DMS 273 (cell line): ENCODE data around the gene AP2A1.

ENCODE experiments used
- DNase-seq: peaks from one replicate; lab custom pipeline; 2025; ENCODE audit not compliant: unreplicated experiment; lab: John Stamatoyannopoulos, UW

Gene AP2A1

DNA sequence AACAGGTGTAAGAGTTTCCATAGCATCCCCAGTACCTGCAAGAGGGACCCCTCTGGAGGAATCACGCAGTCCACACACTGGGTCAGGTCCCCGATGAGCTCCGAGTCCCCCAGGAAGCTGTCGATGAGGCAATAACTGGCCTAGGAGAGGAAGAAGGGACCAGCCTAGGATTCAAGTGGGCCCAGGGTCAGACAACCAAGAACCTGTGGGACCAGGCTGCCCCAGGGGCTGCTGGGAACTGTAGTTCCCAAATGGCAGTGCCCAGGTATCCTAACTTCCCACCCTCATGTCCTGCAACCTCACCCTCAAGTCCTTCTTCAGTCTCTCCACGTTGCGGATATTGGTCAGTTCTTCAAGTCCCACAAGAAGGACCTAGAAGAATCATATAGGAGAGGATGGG lies 44.5 kb downstream of the AP2A1 start:
- DNase-seq: no peak

DNA sequence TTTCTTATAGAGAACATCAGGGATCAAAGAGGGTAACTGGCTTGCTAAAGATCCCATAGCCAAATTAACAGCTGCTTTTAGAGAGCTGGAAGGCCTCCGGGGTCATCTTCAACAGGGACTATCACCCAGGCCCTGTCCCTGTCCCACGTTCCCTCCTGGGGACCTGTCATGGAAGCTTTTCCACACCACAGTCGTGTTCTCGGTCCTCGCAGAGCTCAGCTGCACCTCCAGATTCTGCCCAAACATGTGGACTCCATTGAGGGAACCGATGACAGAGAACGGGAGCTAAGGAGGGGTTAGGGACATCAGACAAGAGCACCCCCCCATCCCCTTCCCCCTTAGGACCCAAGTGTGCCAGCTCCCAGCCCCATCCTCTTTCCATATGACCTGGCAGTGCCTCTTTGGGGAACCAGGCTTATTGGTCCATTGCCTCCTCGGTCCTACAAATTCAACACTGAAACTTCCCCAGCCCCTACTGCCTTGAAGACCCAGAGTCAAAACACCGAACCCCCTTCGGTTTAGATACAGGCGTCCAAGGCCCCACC lies 45.7 kb downstream of the AP2A1 start:
- peak; percentile 42 for DNase-seq

DNA sequence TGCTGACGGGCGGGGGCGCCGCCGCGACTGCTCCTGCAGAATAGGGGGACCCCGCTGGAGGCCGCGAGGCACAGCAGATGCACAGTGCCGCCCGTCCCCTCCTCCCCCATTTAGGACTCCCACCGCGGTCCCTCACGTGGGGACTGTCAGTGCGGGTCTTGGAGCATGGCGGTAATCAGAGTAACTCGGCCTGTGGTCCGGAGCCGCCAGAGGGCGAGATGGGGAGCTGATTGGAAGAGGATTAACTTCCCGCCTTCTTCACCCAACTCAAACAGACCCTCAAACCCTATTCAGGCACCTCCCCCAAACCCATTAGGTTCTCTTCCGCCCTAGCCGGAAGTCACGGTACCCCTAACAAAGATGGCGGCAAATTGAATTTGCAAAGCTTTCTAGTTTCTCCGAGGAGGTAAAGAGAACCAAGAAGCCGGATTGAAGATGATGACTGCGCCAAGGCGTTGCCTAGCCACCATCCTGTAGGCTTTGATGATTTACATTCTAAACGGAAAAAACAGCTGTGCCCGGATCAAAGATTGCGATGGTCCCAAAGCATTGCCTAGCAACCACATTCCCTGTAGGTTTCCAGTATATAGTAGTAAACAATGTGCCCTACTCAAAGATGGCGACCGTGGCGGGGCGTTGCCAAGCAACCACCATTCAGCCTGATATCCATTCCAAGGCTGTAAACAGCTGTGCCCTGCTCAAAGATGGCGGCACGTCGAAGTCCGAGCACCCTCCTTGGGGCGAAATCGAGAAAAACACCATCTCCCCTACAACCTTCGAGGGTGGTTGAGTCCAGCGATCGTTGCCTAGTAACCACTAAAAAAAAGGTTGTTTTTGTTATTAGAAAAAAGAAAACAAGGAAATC lies 46.4 kb downstream of the AP2A1 start, which contains the start of gene FUZ:
Gene FUZ (minus strand): TSS at position 296 of the 865 bp plus-strand sequence. CDS start 186 bp downstream, at position 110.
- peak; percentile 99 for DNase-seq

DNA sequence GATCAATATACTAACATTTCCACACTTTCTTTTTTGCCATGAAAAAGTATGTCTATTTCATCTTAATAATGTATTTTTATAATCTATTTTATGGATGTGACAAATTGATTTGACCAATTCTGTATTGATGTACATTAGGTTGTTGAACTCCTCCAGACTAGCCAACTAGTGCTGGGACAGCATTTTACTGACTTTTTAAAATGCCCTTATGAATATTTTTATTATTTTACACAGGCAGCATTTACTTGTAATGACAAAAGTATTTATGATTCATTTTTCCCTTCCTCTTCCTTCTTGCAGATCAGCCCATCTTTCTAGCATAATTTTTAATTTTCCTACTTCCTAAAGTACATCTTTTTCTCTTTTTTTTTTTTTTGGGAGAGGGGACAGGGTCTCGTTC lies 47.2 kb downstream of the AP2A1 start:
- no peak for DNase-seq

DNA sequence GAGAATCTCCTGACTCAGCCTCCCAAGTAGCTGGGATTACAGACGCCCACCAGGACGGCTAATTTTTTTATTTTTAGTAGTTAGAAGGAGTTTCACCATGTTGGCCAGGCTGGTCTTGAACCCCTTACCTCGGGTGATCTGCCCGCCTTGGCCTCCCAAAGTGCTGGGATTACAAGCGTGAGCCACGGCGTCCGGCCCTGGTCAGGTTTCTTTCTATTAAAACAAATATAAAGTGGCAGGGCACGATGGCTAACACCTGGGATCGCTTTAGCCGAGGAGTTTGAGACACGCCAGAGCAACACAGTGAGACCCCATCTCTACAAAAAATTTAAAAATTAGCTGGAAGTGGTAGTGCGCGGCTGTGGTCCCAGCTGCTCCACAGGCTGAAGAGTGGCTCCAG lies 49.8 kb downstream of the AP2A1 start:
- DNase-seq: no peak

DNA sequence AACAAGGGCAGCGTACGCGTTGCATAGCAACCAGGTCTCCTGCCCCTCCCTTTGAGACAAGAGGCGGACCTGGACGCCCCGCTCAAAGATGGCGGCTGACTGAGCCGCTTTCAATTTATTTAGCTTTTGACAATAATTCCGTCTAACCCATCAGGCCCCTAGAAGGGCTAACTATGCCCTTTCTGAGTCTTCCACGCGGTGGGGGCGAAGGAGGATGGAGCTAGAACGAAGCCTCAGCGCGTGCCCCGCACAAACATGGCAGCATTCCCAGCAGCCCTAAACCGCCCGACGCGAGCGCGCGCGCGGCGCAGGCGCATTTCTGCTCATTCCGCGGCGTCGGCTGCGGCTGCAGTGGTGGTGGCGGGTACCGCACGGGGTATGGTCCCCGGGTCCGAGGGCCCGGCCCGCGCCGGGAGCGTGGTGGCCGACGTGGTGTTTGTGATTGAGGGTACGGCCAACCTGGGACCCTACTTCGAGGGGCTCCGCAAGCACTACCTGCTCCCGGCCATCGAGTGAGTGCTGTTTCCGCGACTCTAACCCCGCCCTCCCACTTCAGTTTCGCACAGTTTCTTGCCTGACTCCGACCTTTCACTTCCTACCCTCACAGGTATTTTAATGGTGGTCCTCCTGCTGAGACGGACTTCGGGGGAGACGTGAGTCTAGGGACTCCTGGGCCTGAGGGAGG lies 51.3 kb downstream of the AP2A1 start, which contains the start of gene MED25:
Gene MED25 (plus strand): TSS at position 326 of the 685 bp plus-strand sequence. CDS start 53 bp downstream, at position 379.
- peak; percentile 95 for DNase-seq

DNA sequence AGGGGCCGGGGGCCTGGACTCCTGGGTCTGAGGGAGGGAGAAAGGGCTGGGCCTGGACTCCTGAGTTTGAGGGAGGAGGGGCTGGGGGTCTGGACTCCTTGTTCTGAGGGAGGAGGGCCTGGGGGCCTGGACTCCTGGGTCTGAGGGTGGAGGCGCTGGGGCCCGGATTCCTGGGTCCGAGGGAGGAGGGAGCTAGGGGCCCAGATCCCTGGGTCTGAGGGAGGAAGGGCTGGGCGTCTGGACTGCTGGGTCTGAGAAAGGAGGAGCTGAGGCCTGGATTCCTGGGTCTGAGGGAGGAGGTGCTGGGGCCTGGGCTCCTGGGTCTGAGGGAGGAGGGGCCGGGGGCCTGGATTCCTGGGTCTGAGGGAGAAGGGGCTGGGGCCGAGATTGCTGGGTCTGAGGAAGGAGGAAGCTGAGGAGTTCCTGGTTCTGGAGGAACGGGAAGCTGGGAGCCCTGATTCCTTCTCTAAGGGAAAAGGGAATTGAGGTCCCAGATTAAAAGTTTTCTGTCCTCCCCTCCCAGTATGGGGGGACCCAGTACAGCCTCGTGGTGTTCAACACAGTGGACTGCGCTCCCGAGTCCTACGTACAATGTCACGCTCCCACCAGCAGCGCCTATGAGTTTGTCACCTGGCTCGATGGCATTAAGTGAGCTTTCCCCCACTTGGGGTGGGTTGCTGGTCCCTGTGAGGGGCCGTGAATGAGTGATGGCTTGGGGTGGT lies 52.0 kb downstream of the AP2A1 start:
- peak; percentile 30 for DNase-seq

DNA sequence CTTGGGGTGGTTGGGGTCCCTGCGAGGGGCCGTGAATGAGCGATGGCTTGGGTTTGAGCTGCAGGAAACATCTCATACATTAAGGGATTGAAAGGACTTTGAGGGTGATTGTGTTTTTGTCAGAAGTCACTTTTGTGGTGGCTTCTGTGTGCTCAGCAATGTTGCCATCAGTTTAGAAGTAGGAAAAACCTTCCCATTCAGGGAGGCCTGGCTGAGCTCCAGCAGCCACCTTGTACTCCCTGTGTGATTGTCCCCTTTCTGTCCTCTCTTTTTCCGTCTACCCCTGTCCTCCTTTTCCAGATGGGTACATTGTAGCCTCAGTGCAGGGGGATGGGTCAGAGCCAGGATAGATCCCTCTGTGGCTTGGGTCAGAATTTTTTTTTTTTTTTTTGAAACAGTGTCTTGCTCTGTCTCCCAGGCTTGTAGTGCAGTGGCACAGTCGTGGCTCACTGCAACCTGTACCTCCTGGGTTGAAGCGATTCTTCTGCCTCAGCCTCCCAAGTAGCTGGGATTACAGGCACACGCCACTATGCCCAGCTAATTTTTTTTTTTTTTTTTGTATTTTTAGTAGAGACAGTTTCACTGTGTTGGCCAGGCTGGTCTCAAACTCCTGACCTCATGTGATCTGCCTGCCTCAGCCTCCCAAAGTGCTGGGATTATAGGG lies 52.8 kb downstream of the AP2A1 start:
- DNase-seq: peak; percentile 38

DNA sequence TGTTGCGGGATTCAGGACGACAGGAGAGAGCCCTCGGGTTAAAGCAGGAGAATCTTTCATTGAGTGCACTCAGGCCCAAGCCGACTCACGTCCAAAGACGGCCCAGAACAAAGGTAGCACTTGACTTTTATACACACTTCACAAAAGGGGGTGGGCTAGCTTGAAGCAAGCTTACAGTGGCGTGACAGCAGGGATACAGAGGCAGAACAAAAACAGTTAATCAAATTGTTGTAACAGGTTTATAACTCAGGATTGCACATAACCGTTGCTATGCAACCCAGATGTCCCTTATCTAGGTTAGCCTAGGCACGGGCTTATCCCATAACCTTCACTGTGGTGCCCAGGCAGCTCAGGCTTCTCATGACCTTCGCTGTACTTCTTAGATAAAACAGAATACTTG lies 53.3 kb downstream of the AP2A1 start:
- DNase-seq: peak; percentile 66

DNA sequence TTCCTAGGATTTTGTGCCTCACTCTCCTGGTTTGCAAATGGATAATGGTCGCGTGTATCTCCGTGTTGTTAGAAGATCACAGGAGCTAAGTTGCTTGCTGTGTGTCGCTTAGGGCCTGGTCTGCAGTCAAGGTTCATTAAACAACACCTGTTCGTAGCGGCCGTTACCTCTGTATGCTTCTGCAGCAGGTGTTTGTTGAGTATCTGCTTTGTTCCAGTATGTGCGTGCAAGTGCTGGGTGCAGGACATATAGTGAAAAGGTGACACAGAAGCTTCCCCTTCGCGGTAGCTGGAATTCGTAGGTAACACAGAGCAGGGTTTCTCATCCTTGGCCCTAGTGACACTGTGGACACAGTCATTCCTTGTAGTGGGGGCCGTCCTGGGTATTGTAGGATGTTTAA lies 56.7 kb downstream of the AP2A1 start:
- DNase-seq: no peak

DNA sequence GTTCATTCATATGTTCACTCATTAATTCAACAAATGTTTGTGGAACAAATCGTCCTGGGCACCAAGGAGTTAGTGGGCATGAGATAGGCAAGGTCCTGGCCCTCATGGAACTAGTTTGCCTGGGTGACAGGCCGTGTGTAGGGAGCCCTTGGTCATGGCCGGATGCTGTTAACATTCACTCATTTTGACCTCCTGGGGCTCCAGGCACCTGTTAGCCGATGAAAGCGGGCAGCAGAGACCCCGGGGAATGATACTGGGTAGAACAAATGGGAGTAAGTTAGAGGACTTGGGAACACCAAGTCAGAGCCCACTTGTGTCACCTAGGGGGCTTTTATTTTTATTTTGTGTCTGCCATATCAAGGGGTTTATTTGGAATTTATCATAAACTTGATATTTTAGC lies 57.9 kb downstream of the AP2A1 start:
- DNase-seq: no peak

DNA sequence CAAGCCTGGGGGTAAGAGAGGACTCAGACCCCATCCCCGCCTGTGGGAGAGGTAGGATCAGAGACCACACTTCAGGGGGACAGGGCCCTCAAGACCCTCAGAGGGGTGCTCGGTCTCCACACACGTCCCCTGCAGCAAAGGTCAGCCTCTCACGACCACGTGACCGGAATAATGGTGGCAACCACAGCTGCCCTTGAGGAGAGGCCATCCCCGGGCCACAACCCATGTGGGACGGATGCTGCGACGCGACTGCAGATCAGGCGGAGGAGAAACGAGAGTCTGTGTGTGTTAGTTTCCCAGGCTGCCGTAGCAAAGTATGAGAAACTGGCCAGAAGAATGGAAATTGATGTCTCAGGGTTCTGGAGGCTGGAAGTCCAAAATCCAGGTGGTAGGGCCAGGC lies 60.2 kb downstream of the AP2A1 start:
- no peak for DNase-seq

DNA sequence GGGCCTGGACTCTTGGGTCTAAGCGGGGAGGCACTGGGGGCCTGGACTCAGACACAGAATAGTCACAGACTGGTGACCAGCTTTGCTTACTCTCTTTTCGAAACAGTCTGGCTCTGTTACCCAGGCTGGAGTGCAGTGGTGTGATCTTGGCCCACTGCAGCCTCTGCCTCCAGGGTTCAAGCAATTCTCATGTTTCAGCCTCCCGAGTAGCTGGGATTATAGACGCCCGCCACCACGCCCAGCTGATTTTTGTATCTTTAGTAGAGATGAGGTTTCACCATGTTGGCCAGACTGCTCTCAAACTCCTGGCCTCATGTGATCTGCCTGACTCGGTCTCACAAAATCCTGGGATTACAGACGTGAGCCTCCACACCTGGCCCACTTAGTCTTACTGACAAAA lies 62.4 kb downstream of the AP2A1 start:
- no peak for DNase-seq

DNA sequence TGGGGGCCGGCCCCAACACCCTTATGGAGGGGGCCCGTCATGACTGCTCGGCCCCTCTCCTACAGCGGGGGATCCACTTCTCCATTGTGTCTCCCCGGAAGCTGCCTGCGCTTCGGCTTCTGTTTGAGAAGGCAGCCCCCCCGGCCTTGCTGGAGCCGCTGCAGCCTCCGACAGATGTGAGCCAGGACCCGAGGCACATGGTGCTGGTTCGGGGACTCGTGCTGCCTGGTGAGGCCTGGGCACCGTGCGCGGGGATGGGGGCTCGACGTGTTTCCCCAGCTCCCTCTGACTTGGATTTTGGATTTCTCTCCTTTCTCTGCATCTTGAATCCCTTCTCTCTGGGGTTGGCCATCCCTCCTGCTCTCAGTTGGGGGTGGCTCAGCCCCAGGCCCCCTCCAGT lies 62.9 kb downstream of the AP2A1 start:
- no peak for DNase-seq

DNA sequence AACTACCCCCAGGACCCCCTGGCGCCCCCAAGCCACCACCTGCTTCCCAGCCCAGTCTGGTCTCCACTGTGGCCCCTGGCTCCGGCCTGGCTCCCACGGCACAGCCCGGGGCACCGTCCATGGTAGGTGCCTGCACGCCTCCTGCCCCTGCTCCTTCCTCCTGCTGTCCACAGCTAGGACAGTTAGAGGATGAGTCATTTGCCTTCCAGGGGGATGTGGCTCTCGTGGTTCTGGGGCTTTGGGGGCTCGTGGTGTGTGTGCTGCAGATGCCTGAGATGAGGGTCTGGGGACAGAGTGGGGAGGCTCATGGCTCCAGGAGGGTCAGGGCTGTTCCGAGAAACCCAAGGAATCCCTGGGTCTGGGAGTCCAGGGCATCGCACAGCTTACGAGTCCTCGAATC lies 64.0 kb downstream of the AP2A1 start:
- DNase-seq: no peak

DNA sequence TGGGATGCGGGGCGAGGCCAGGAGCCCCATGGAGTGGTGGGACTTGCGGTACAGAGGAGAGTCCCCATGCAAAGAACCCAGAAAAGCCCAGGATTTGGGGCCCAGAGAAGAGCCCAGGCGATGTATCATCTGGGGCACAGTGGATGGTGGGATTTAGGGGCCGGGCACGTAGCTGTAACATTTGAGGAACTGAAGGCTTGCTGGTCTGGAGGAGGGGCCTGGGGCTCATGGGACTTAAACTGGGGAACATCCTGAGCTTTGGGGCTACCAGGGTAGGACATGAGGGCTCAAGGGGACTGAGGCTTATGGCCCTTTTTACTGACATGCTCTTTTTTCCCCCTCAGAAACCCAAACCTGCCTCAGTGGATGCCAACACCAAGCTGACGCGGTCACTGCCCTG lies 64.8 kb downstream of the AP2A1 start:
- DNase-seq: no peak

DNA sequence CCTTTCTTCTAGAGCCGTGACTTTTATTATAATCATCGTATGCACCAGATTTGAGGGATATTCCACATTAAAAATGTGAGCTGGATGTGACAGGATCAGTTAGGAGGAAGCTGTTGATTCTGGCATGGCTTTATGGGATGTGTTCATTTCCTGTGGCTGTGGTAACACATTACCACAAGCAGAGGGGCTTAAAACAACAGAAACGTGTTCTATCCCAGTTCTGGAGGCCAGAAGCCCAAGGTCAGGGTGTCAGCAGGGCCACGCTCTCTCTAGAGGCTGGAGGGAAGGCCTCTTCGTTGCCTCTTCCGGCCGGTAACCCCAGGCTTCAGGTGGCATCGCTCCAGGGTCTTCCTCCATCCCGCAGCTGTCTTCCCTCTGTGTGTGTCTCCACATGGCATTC lies 65.8 kb downstream of the AP2A1 start:
- no peak for DNase-seq

DNA sequence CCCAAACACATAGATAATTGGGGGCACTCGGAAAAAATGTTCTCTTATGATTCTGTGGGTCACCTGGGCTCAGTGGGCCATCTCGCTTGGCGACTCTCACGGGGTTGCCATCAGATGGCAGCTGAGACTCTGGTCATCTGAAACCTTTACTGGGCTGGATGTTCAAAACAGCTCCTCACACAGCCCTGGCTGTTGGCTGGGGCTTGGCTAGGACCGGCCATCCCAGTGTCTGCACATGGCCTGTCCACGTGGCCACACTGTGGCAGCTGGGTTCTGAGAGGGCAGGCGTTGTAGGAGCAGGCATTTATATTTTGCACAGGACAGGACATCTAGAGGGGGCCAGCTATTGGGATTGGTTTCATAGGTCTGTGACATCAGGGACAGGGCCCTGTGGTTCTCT lies 66.8 kb downstream of the AP2A1 start:
- no peak for DNase-seq

DNA sequence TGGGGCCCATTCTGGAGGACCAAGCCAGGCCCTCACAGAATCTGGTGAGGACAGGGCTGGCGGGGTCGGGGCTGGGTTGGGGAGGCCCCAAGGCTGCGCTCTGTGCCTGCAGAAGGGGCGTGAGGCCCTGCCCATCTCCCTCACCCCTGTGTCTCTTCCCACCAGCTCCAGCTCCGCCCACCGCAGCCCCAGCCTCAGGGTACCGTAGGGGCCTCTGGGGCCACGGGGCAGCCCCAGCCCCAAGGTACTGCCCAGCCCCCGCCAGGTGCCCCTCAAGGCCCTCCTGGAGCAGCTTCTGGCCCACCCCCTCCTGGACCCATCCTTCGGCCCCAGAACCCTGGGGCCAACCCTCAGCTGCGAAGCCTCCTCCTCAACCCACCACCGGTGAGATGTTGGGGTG lies 68.8 kb downstream of the AP2A1 start:
- DNase-seq: no peak

DNA sequence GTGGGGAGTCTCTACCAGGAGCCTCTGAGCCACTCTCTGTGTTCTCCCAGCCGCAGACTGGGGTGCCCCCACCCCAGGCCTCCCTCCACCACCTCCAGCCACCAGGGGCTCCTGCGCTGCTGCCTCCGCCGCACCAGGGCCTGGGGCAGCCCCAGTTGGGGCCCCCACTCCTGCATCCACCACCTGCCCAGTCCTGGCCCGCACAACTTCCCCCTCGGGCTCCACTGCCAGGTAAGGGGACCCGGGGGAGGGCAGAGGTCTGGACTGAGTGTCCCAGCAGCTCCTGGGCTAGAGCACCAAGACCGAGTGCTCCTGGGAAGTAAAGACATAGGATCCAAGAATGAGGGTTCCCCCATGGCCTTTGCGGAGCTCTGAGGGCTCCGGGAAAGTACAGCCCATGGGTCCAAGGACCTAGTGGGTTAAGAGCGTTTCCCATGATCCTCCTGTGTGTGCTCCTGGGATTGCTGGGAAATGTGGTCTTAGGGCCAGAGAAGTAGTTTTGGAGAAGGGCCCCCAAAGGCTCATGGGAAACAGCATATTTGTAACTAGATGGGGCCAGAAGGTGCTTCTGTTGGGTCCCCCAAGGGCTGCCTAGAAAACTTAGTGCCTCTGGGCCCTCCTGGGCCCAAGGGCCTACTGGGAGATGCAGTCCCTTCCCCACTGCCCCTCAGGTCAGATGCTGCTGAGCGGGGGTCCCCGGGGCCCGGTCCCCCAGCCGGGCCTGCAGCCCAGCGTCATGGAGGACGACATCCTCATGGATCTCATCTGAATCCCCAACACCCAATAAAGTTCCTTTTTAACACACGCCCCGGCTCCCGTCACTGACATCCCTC lies 69.6 kb downstream of the AP2A1 start:
- DNase-seq: no peak
